ENCODE measurements around the gene ADGRL1. TPM values are rescaled to one million over a fixed set of nuclear protein-coding genes. Genes with fewer than 3 reads are reported as not detected.

Gene ADGRL1
- polyA plus RNA-seq, 3 donors: 1.7 TPM; not detected in 2

DNA sequence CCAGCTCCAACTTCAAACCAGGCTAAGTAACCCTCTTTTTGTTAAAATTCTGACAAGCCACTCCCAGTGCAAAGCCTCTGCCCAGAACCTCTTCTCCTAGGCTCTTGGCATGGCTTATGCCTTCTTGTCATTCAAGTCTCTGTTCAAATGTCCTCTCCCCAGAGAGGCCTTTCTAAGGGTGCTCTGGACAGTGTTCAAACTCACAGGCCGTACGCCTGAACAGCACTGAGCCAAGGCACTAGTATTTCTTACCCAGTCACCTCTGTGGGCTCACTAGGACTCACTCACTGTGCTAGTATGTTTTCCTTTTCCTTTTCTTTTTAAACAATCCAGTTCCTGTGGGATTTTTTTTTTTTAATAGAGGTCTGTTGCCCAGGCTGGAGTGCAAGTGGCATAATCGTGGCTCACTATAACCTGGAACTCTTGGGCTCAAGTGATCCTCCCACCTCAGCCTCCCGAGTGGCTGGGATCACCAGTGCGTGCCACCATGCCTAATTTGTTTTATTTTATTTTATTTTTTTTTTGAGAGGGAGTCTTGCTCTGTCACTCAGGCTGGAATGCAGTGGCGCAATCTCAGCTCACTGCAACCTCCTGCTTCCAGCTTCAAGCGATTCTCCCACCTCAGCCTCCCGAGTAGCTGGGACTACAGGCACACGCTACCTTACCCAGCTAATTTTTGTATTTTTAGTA is 67.2 kb downstream of the ADGRL1 start:
- Mint-ChIP-seq H3K9me3 (no peaks in the 10 kb centered on the region), H3K4me3 (peak overlapping the region in 1 of 2 donors; percentile 51), H3K27ac (peak overlapping the region; percentile 22 to 74 (median 73)), H3K27me3 (ENCODE audit: low read depth in 3 of 3) (no peaks in the 10 kb centered on the region), H3K36me3 (peaks cover 9 to 14% of the 10 kb centered on the region in 2 donors), H3K4me1 (peaks cover 56% of the 10 kb centered on the region)
- DNase-seq: no peak
- H3K9me3 ChIP-seq (replicated peaks in 1 of 2; ENCODE audit: control insufficient read depth in 1 of 2, insufficient read depth in 1 of 2, low read length in 2 of 2): no peaks in the 10 kb centered on the region
- intact Hi-C loops (cut with micrococcal nuclease): loop anchor here in 1 of 2 donors (5.0 kb wide), 2 partner anchors 46 to 256 kb away; partner anchors contain the start of gene SAMD1
- no peaks in the 10 kb centered on the region for H3K36me3 ChIP-seq (replicated peaks in 1 of 2; ENCODE audit: control insufficient read depth in 1 of 2, insufficient read depth in 2 of 2, low read length in 2 of 2)
- peak overlapping the region in 1 of 2 donors; percentile 53 for H3K27ac ChIP-seq (ENCODE audit: low read depth in 1 of 2, low read length in 2 of 2)
- 89% methylated on average over 2 of the region's 9 CpGs for WGBS (ENCODE audit: insufficient coverage)
- H3K4me3 ChIP-seq (replicated peaks in 1 of 3; ENCODE audit: low read depth in 2 of 3, low read length in 3 of 3): peak overlapping the region in 1 of 3 experiments; percentile 23
- TF ChIP-seq, protein P1, sequence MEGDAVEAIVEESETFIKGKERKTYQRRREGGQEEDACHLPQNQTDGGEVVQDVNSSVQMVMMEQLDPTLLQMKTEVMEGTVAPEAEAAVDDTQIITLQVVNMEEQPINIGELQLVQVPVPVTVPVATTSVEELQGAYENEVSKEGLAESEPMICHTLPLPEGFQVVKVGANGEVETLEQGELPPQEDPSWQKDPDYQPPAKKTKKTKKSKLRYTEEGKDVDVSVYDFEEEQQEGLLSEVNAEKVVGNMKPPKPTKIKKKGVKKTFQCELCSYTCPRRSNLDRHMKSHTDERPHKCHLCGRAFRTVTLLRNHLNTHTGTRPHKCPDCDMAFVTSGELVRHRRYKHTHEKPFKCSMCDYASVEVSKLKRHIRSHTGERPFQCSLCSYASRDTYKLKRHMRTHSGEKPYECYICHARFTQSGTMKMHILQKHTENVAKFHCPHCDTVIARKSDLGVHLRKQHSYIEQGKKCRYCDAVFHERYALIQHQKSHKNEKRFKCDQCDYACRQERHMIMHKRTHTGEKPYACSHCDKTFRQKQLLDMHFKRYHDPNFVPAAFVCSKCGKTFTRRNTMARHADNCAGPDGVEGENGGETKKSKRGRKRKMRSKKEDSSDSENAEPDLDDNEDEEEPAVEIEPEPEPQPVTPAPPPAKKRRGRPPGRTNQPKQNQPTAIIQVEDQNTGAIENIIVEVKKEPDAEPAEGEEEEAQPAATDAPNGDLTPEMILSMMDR (IDR thresholded peaks at IDR 0.05): no peak
- no peak overlapping the region for H3K9ac ChIP-seq (ENCODE audit: insufficient read depth, low read length, poor library complexity, severe bottlenecking)
- peaks cover 86% of the 10 kb centered on the region for H3K79me2 ChIP-seq (ENCODE audit: insufficient read depth, low read length)
- H3K4me1 ChIP-seq (ENCODE audit: control insufficient read depth in 1 of 2, insufficient read depth in 2 of 2, low read length in 2 of 2): peaks cover 46 to 58% of the 10 kb centered on the region in 2 donors
- H3K27me3 ChIP-seq (ENCODE audit: control insufficient read depth in 2 of 2, insufficient read depth in 2 of 2, low read length in 2 of 2): no peaks in the 10 kb centered on the region
- H3K4me2 ChIP-seq (replicated peaks; ENCODE audit: extremely low read depth, low read length, poor library complexity, severe bottlenecking): peak overlapping the region; percentile 92
- H2AFZ ChIP-seq (ENCODE audit: insufficient read depth, low read depth, low read length, poor library complexity, severe bottlenecking): no peak overlapping the region
- H4K20me1 ChIP-seq (ENCODE audit: insufficient read depth, low read length): peaks cover 41% of the 10 kb centered on the region

DNA sequence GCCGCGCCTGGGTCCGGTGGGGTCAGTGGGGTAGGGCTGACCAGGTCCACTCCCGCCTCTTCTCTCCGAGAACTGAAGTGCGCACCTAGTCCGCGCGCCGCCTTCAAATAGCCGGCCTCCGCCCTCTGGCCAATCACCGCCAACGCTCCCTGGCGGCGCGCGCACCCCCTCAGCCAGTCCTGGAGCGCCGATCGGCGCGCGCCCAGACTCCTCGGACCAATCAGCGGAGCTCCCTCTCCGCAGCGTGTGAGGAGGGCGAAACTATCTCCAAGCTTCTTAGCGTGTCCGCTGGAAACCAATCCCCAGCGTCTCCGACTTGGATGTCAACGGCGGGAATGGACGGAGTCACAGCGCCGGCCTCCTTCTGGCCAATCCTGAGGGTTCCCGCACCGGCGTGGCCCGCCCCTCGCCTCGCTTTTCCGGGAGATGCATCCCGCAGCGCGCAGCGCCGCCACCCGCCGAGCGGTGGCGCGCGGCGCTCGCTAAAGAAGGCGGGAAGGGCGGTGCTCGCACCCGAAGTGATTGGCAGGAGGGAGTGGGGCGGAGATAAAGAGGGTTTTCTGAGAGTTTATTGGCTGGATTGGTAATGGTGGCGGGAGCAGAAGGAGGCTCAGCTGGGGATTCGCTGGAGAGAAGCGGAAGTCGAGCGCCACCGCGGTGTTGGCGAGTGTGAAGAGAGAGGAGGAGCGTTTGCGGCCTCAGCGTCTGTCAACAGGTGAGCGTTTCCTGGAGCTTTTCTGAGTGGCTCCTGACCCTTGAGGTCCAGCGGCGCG is 69.3 kb downstream of the ADGRL1 start, which contains the start of gene ASF1B:
Gene ASF1B (minus strand): TSS at position 81 of the 773 bp plus-strand sequence. CDS start 133 bp downstream, outside the sequence.
- Mint-ChIP-seq H3K9me3 (no peaks in the 10 kb centered on the region), H3K27ac (peak within 1 kb of the TSS; percentile 76 to 98 (median 97)), H3K36me3 (peaks cover 2 to 8% of the 10 kb centered on the region in 2 donors), H3K27me3 (ENCODE audit: low read depth in 3 of 3) (peaks cover 0 to 1% (median 0%) of the 10 kb centered on the region in 3 donors), H3K4me3 (peak within 1 kb of the TSS; percentile 90 to 91), H3K4me1 (peaks cover 56% of the 10 kb centered on the region)
- WGBS (ENCODE audit: insufficient coverage): under 1% methylated on average over 78 of the region's 78 CpGs
- H3K4me1 ChIP-seq (ENCODE audit: control insufficient read depth in 1 of 2, insufficient read depth in 2 of 2, low read length in 2 of 2): peaks cover 46 to 58% of the 10 kb centered on the region in 2 donors
- H3K27ac ChIP-seq (ENCODE audit: low read depth in 1 of 2, low read length in 2 of 2): peak within 1 kb of the TSS; percentile 91 to 94
- peak within 1 kb of the TSS; percentile 60 to 96 (median 90) for H3K4me3 ChIP-seq (replicated peaks in 1 of 3; ENCODE audit: low read depth in 2 of 3, low read length in 3 of 3)
- DNase-seq: peak; percentile 100
- peaks cover 27% of the 10 kb centered on the region for H4K20me1 ChIP-seq (ENCODE audit: insufficient read depth, low read length)
- H3K4me2 ChIP-seq (replicated peaks; ENCODE audit: extremely low read depth, low read length, poor library complexity, severe bottlenecking): peak within 1 kb of the TSS; percentile 92
- no peaks in the 10 kb centered on the region for H3K36me3 ChIP-seq (replicated peaks in 1 of 2; ENCODE audit: control insufficient read depth in 1 of 2, insufficient read depth in 2 of 2, low read length in 2 of 2)
- H3K9ac ChIP-seq (ENCODE audit: insufficient read depth, low read length, poor library complexity, severe bottlenecking): peak within 1 kb of the TSS; percentile 90
- H3K79me2 ChIP-seq (ENCODE audit: insufficient read depth, low read length): peaks cover 86% of the 10 kb centered on the region
- no peaks in the 10 kb centered on the region for H3K27me3 ChIP-seq (ENCODE audit: control insufficient read depth in 2 of 2, insufficient read depth in 2 of 2, low read length in 2 of 2)
- intact Hi-C loops (cut with micrococcal nuclease): loop anchor here in 1 of 2 donors (2.0 to 5.0 kb wide), 4 partner anchors 22 to 254 kb away; partner anchors contain the start of gene SAMD1
- TF ChIP-seq, protein P1 (IDR thresholded peaks at IDR 0.05): peak; percentile 69
- no peaks in the 10 kb centered on the region for H3K9me3 ChIP-seq (replicated peaks in 1 of 2; ENCODE audit: control insufficient read depth in 1 of 2, insufficient read depth in 1 of 2, low read length in 2 of 2)
- peak within 1 kb of the TSS; percentile 81 for H2AFZ ChIP-seq (ENCODE audit: insufficient read depth, low read depth, low read length, poor library complexity, severe bottlenecking)
